ENCODE results near the gene TBC1D24. TPM values are rescaled to one million over a fixed set of nuclear protein-coding genes. Genes with fewer than 3 reads are reported as not detected.

Gene TBC1D24
- total RNA-seq, 3 donors from 2014 or later: 6.9 to 14.3 (median 8.5) TPM

DNA sequence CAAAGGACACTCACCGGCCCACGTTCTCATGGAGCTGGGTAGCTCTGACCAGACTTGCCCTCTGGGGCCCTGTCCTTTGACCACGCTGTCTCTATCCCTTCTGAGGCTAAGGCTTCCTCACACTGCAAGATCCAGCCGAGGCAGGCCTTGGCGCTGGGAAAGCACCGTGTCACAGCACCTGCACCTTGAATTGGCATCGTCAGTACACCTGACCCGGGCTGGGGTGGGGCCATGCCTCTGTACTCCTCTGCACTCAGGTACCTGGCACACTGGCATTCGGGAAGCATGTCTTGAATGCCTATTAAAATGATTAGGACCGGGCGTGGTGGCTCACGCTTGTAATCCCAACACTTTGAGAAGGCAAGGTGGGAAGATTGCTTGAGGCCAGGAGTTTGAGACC, 6.0 kb downstream of the TBC1D24 start:
- H3K4me3 ChIP-seq: no peak overlapping the region
- ATAC-seq (peak; percentile 94), DNase-seq (peak; percentile 78 to 86 (median 81))
- TF ChIP-seq, protein P1, sequence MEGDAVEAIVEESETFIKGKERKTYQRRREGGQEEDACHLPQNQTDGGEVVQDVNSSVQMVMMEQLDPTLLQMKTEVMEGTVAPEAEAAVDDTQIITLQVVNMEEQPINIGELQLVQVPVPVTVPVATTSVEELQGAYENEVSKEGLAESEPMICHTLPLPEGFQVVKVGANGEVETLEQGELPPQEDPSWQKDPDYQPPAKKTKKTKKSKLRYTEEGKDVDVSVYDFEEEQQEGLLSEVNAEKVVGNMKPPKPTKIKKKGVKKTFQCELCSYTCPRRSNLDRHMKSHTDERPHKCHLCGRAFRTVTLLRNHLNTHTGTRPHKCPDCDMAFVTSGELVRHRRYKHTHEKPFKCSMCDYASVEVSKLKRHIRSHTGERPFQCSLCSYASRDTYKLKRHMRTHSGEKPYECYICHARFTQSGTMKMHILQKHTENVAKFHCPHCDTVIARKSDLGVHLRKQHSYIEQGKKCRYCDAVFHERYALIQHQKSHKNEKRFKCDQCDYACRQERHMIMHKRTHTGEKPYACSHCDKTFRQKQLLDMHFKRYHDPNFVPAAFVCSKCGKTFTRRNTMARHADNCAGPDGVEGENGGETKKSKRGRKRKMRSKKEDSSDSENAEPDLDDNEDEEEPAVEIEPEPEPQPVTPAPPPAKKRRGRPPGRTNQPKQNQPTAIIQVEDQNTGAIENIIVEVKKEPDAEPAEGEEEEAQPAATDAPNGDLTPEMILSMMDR (IDR thresholded peaks at IDR 0.05): no peak
- no peaks in the 10 kb centered on the region for H3K36me3 ChIP-seq (ENCODE audit: low read depth)
- H3K4me1 ChIP-seq (ENCODE audit: low read depth): peaks cover 14% of the 10 kb centered on the region
- intact Hi-C loops (cut with DNase I, micrococcal nuclease): no loop called here
- no peaks in the 10 kb centered on the region for H3K9me3 ChIP-seq

DNA sequence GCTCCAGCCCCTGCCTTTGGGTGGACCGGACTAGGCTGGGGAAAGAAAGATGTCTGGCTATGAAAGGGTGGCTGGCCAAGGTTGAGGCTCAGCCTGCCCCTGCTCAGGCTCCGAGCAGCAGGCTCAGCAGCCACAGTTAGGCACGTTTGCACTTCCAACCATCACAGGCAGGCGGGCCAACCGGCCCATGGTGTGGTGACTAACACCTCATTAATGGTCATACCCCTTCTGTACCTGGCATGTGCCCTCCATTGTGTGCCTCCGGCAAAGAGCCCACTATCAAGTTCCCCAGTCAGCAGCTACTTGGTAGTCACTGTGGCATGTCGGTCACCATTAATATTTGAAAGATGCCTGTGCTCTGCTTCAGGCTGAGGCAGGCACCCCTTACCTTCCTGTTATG, 6.7 kb downstream of the TBC1D24 start:
- intact Hi-C loops (cut with DNase I, micrococcal nuclease): no loop called here
- no peak for ATAC-seq
- H3K4me1 ChIP-seq (ENCODE audit: low read depth): peaks cover 12% of the 10 kb centered on the region
- no peak for DNase-seq
- H3K4me3 ChIP-seq: no peak overlapping the region
- TF ChIP-seq, protein P1 (IDR thresholded peaks at IDR 0.05): no peak
- no peaks in the 10 kb centered on the region for H3K36me3 ChIP-seq (ENCODE audit: low read depth)
- no peaks in the 10 kb centered on the region for H3K9me3 ChIP-seq

DNA sequence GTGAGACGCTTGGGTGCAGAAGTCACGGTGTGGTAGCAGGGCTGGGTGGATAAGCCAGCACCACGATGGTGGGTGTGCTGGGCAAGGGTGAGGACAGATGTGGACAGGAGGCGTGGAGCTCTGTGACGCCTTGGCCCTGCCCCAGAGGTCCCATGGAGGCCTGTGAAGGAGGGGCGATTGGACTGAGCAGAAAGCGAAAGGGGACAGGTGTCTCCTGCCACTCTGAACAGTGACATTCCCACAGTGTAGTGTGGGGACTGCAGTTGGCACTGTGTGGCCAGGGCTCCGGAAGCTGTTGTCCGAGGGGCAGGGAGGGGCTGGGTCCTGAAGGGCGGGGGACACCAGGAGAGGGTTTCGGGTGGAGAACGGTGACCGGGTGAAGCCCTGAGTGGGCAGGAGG, 7.3 kb downstream of the TBC1D24 start:
- no peak for DNase-seq
- ATAC-seq: no peak
- H3K4me1 ChIP-seq (ENCODE audit: low read depth): peaks cover 12% of the 10 kb centered on the region
- H3K9me3 ChIP-seq: no peaks in the 10 kb centered on the region
- no peak overlapping the region for H3K4me3 ChIP-seq
- TF ChIP-seq, protein P1 (IDR thresholded peaks at IDR 0.05): no peak
- intact Hi-C loops (cut with DNase I, micrococcal nuclease): no loop called here
- H3K36me3 ChIP-seq (ENCODE audit: low read depth): no peaks in the 10 kb centered on the region

DNA sequence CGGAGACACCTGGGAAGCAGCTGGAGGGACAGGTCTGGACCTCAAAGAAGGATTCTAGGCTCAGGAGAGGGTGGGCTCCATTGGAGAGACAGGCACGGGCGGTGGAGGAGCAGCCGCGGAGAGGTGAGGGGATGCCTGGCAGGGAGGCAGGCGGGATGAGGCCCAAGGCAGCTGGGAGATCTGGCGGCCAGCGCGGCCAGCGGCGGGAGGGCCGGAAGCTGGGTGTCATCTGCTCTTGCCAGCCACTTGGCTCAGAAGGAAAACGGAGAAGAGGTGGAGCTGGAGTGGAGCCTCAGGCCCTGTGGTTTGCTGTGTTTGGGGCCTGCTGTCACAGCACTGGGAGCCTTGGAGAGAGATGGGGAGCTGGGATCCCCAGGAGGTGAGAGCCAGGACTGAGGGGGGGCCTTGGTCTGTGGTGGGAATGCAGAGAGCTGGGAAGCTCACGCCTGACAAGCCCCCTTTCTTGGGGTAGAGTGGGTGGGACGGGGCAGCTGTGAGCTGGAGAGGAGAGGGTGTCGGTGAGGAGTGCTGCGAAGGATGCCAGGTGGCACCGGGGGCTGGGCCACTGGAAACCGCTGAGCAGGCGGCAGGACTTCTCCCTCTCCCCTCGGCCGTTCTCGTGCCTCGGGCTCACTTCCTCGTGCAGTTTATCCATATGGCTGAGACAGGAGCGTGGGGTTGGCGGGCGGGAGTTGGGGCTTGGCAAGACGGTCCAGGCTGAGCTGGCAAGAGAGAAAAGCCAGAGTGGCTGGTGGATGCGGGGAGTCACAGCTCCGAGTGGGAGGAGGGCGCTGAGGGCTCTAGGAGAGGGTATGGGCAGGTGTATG, 8.0 kb downstream of the TBC1D24 start:
- H3K4me1 ChIP-seq (ENCODE audit: low read depth): peaks cover 12% of the 10 kb centered on the region
- ATAC-seq (no peak), DNase-seq (no peak)
- H3K4me3 ChIP-seq: no peak overlapping the region
- intact Hi-C loops (cut with DNase I, micrococcal nuclease): no loop called here
- TF ChIP-seq, protein P1 (IDR thresholded peaks at IDR 0.05): no peak
- H3K9me3 ChIP-seq: no peaks in the 10 kb centered on the region
- no peaks in the 10 kb centered on the region for H3K36me3 ChIP-seq (ENCODE audit: low read depth)

DNA sequence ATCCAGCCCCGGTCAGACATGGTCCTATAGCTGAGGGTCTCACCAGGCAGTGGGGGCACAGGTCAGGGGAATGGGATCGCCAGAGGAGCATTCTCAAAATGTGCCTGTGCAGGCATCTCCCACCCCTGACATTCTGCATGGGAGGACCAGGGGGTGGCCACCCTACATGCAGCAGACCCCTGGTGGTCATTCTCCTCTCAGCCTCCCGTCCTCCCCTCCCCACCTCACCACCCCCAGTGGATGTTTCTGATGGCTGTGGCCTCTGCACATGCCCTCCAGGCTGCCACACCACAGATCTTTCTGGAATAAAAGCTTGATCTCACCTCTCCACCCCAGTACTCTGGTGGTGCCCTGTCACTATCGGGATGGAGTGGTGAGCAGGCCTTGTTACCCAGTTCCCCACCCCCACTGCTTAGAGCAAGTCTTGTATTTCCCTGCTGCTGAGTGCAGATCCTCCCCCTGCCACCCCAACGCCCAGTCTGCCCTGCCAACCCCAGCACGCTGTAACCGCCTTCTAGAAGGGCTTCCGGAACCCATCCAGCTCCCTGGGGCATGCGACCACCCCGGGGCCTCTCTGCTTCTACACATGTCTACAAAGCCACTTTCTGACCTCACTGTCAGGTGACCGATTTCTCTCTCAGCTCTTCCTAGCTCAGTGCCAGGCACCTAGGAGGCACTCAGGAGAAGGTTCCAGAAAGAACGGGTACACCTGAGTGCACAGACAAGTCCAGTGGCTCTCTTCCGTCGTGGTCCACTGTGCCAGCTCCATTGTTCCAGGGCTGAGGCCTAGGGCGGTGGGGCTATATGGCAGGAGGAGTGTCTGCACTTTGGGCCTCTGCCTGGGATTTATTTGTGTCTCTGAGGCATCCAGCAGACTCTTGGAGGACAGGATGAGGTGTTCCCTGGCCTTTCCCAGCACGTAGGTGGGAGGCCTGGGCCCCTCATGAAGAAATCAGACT, 9.3 kb downstream of the TBC1D24 start:
- Histone ChIP-seq H3K9me3 (no peaks in the 10 kb centered on the region), H3K4me1 (ENCODE audit: low read depth) (peaks cover 12% of the 10 kb centered on the region), H3K36me3 (ENCODE audit: low read depth) (no peaks in the 10 kb centered on the region), H3K4me3 (no peak overlapping the region)
- TF ChIP-seq, protein P1 (IDR thresholded peaks at IDR 0.05): no peak
- DNase-seq (no peak), ATAC-seq (no peak)
- intact Hi-C loops (cut with DNase I, micrococcal nuclease): no loop called here
